ENCODE measurements around the gene CD28. TPM values are rescaled to one million over a fixed set of nuclear protein-coding genes. Genes with fewer than 3 reads are reported as not detected.

CD28 gene
- 1.9 TPM for polyA plus RNA-seq (ENCODE audit: insufficient read length)
- long read RNA-seq, donor 1, full-length matches to known transcripts = 1 of 1 reads
- long read RNA-seq, donor 1, partial matches to known transcripts = 0 of 1 reads
- long read RNA-seq, donor 1, other reads (novel, unspliced or antisense) = 0 of 1 reads
- long read RNA-seq, donor 2, full-length matches to known transcripts = 1 of 1 reads
- long read RNA-seq, donor 2, partial matches to known transcripts = 0 of 1 reads
- long read RNA-seq, donor 2, other reads (novel, unspliced or antisense) = 0 of 1 reads
- long read RNA-seq, donor 3 = 0 reads
- long read RNA-seq, donor 4 = 0 reads
- long read RNA-seq, donor 5, full-length matches to known transcripts = 1 of 1 reads
- long read RNA-seq, donor 5, partial matches to known transcripts = 0 of 1 reads
- long read RNA-seq, donor 5, other reads (novel, unspliced or antisense) = 0 of 1 reads
- long read RNA-seq, donor 6 = 0 reads
- long read RNA-seq, donor 7, full-length matches to known transcripts = 1 of 1 reads
- long read RNA-seq, donor 7, partial matches to known transcripts = 0 of 1 reads
- long read RNA-seq, donor 7, other reads (novel, unspliced or antisense) = 0 of 1 reads
- long read RNA-seq, donor 8 = 0 reads

DNA sequence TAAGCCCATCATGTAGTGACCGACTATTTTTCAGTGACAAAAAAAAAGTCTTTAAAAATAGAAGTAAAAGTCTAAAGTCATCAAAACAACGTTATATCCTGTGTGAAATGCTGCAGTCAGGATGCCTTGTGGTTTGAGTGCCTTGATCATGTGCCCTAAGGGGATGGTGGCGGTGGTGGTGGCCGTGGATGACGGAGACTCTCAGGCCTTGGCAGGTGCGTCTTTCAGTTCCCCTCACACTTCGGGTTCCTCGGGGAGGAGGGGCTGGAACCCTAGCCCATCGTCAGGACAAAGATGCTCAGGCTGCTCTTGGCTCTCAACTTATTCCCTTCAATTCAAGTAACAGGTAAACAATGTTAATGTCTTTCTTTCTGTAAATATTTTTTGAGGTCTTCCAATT, at the start of gene CD28:
CD28 (plus strand) TSS at position 237 of the 400 bp plus-strand sequence; CDS start at position 295, 58 bp downstream.
- DNase-seq = no peak

DNA sequence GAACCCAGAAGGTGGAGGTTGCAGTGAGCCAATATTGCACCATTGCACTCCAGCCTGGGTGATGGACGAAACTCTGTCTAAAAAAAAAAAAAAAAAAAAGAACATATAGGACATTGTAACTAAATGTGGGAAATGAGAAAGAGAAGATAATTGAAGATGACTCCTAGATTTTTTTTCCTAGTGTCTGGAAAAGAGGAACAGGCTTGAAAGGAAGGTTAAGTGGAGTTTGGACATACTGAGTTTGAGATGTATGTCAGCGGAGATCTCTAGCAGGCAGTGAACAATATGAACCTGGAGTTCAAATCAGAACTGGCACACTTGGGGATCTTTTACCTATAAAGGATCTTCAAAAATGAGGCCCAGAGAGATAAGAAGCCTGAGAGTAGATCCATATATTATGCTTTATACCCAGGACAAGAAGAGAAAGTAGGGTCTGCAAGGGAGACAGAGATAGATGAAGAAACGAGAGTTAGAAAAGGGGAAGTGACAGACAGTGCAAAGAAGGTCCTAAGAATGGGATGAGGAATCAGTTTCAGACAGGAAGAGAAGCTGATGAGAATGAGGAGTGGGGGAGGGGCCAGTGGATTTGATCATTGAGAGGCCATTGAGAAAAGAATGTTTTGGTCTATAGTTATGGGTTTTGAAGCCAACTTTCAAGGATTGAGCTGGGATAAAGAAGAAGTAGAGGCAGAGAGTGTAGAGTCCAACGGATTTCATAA, 46.9 kb upstream of the CD28 start:
- no peak for DNase-seq

DNA sequence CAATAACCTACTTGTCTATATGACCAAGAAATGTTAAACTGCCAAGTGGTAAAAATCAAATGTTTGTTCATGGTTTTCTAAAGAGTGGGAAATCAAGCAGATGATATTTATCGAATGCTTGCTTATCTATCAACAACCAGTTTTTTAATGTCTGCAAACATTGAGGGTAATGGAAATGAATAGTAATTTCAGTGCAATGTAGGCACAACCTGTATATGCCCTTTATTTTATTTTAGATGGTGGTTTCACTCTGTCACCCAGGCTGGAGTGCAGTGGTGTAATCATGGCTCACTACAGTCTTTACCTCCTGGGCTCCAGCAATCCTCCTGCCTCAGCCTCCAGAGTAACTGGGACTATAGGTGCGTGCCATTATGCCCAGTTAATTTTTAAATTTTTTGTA, 46.0 kb upstream of the CD28 start:
- no peak for DNase-seq

DNA sequence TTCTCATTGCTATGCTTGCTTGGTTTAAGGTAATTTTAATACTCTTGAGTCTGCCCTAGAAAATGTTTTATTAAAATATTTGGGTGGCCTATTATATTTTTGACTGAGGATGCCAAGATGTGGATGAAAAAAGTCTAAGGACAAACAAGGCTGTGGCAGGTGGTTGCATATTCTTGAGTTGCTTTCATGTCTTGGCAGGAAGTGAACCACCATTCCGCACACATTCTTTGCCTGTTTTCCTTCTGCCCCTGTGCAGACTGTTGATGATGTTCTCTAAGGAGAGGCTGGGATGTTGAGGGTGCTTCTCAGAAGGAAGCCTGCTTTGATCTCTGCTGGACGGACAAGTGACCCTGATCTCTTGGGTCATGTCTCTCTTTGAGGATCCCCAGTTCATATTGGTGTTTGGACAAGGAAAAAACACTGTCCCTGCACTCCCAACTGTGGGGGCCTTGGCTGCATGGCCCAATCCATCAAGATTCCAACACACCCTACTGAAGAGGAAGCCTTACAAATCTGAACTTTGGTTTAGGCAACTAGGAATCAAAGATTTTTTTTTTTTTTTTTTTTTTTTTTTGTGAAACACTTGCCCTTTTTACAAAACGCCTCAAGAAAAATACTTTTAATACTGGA, 45.0 kb upstream of the CD28 start:
- DNase-seq = no peak

DNA sequence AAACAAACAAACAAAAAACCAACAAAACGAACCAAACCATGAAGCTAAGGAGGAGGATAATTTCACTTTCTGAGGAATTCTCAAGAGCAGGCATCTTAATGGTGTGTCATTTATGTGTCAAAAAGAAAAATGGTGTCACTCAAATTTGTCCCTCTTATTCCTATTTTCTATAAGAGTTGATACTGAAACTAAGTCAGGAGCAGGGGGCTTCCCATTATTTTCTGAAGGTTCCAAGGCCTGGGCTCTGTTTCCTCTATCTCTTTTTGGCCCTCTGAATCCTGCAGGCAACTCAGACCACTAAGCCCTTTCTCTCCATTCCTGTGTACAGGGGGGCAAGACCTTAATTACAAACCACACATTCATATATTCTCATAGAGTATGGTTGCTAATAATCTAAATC, 44.0 kb upstream of the CD28 start:
- no peak for DNase-seq

DNA sequence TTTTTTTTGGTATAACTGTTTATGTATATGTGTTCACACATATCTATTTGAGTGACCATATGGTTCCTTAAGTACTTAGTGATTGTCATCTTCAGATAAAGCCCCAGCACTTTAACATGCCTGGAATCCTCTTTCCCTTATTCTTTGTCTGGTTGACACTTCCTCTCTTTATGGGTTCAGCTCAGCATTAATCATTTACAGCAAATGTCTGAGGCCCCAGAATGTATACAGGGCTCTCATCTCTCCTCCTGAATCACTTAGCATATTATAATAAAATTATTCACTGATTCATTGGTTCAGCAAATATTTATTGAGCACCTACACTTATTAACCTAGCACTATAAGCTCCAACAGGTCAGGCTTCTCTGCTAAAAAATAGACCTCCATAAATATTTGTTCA, 43.5 kb upstream of the CD28 start:
- DNase-seq = no peak

DNA sequence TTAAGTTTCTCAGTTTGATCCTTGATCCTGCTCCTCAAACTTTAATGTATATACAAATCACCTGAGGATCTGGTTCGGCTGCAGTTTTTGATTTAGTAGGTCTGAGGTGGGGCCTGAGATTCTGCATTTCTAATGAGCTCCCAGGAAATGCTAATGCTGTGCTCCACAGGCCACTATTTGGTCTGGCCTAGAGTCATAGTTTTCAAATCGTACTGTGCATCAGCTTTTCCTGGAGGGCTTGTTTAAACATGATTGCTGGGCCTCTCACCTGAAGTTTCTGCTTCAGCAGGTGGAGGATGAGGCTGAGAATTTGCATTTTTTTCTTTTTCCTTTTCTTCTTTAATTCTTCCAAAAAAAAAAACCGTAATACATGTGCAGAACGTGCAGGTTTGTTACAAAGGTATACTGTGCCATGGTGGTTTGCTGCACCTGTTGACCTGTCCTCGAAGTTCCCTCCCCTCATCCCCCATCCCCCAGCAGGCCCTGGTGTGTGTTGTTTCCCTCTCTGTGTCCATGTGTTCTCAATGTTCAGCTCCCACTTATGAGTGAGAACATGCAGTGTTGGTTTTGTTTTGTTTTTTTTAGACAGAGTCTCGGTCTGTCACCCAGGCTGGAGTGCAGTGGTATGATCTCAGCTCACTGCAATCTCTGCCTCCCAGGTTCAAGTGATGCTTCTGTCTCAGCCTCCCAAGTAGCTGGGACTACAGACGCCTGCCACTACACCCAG, 42.2 kb upstream of the CD28 start:
- no peak for DNase-seq

DNA sequence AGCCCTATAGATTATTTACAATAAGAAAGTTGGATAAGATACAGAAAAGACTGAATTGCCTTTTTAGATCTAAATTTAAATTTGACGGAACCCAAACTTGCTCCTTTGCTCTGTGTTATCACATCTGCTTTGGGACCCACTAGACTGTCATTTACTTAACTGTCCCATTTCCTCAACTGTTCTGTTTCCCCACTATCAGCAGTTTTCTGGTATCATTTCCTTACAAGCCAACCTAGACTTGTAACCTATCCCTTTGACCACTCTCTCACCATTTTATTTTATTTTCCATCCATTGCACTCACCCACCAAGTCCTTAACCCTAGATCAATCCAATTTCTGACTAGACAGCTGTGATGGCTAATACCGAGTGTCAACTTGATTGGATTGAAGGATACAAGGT, 38.6 kb upstream of the CD28 start:
- no peak for DNase-seq

DNA sequence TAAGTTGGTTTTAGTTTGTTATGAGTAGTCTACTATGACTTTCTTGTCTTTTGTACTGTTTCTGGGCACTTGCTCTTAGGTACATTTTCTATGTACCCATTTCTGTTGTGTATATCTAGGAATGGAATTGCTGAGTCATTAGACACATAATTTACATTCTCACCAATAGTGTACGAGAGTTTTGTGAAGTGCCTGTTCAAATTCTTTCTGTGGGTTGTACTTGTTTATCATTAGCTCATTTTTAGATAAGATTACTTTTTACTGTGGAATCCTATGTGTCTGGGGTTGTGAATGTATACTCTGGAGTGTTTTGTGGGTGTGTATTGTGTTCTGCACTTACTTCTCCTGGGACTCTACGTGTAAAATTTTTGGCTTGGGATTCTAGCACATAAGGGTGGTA, 36.6 kb upstream of the CD28 start:
- DNase-seq = no peak

DNA sequence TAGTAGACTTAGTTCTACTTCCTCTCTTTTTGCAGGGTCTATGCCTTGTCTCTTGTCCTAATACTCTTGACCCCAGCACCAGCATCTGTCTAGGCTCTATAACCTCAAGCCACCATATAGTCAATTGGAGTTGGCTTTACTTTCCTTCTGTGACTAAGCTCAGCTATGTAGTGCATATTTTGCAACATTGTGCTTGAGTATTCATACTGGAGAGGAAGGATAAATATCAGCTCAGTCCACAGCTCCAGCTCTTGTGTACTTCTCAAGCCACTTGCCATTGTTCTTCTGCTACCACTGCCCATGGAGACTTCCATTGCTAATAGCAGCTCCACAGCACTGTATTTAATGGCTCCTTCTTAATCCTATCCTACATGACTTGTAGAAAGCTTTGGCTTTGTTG, 35.5 kb upstream of the CD28 start:
- DNase-seq = no peak

DNA sequence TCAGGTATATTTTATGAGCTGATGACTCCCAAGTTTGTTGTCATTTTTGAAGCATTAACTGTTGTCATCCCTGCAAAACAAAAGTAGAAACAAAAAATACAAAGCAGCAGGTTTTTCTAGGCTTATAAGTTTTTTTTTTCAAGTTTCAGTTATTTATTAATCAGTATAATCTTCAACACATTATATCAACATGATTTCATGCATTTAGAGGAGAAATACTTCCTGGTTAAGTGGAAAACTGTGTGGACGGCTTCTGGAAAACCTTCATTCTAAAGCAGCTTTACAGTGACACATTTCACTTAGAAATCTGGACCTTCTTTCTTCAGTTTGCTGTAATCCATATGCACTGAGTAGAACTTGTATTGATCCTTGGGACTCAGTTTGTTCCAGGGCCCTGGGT, 34.6 kb upstream of the CD28 start:
- no peak for DNase-seq

DNA sequence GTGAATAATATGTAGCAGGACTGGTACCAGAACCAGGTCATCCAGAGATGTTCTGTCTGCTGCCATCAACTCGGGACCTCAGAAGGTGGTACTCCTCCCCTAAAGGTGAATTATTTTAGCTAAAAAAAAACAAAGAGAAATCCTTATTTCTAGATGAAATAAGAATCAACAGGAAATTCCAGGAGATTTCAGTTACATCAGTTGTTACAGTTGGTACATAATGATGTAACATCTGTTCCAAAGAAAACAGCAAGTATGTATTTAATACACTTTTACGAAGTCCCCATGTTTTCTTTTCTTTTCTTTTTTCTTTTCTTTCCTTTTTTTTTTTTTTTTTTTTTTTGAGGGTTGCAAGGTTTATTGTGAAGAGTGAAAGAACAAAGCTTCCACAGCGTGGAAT, 33.6 kb upstream of the CD28 start:
- DNase-seq = no peak

DNA sequence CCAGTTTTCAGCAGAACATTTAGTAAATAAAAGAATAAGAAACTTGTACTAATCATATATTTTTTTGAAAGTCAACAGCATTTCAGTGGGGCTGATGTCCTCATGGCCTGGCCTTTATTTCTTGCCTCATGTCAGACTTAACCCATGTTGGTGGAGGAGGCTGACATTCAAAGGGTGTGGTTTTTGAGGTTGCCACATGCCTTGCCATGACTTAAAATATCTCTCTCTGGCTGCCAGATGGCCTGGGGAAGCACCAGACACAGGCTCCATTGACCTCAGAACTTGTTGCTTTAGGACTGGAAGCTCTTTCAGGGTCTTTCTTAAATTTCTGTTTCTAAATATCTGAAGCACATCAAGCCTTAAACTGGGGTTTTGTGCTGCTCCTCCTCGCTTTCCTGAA, 32.5 kb upstream of the CD28 start:
- no peak for DNase-seq

DNA sequence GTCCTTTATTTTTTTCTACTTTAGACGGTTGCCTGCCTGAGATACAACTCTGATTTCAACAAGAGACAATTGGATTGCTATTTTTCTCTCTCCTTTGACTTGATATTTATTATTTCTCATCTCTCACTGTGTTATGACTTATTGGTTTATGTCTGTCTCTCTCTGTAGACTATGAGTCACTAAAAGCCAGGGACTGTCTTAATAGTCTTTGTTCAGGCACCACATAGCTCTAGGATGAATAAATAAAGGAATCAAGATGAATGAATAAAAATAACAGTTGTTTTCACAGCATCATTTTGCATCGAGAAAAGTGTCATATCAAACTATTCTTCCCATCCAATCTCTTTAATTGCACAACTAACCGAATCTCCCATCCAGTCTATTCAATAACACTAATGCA, 31.4 kb upstream of the CD28 start:
- DNase-seq = no peak

DNA sequence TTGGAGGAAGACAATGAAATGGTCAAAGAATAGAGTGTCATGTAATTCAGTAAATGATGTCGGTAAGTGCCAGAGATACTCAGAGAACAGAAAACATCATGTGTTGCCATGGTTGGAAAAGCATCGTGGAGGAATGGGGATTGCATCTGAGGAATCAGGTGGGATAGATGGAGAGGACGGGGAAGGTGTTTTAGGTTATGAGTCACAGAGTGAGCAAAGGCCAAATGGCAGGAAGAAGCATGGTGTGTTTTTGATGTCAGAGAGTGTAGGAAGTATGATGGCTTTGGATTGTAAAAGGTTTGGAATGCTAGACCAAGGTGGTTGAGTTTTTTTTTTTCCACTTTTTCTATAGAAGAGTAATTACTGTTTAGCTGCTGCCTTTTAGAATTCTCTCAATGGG, 27.5 kb upstream of the CD28 start:
- no peak for DNase-seq

DNA sequence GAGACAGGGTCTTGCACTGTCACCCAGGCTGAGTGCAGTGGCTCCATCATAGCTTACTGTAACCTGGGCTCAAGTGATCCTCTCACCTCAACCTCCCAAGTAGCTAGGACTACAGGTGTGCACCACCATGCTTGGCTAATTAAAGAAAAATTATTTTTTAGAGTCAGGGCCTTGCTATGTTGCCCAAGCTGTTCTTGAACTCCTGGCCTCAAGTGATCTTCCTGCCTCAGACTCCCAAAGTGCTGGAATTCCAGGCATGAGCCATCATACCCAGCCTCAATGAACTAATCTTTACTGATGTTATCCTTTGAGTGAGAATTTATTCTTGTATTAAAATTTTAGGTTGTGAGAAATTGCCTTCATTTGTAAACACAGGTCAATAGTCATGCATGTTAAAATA, 27.0 kb upstream of the CD28 start:
- DNase-seq = no peak

DNA sequence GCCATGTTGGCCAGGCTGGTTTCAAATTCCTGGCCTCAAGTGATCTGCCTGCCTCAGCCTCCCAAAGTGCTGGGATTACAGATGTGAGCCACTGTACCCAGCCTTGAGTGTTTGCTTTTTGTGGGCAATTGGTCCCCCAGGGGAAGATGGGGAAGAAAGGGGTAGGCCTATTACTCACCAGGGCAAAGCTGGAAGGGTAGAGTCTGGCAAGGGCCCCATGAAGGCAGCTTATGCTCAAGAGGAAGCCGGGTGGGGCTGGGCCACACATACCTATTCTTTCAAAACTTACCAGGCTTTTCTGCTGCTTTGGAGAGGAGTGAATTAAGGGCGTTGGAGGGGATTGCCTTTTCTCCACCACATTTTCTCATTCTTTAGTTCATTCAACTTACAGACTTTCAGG, 24.5 kb upstream of the CD28 start:
- DNase-seq = no peak

DNA sequence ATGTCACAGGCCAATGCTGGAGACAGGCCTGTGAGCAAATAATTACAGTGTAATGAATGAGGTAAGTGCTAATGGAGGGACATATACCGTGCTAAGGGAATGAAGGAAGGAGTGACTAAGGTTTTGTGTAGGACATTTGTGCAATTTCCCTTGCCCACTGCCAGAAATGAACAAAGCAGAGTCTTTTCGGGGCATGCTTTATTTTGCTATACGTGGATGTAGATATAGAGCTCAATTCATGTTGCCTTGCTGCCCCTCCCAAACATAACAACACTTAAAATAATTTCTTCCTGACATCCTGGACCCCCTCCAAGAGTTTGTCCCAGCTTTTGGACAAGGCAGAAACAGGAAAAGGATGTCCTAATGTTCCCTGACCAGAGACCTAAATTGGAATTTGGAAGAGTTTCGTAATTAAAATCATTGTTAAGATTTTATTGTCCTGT, 23.7 kb upstream of the CD28 start:
- no peak for DNase-seq

DNA sequence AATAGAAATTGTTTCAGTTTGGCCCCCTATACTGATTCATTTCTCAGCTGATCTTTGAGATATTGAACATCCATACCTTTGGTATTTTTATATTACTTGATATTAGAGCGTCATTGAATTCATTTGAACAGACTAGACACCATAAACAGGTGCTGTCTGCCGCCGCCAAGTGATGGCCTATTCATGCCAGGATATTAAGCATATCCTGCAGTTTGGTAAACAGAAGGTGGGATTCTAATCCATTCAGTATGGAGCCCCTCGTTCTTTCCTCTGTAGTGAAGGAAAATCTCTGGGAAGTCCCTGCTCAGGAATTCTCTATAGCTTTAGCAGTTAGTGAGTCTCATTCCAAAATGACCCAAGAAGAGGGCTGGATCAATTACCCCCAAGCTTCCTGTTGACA, 23.0 kb upstream of the CD28 start:
- DNase-seq = no peak

DNA sequence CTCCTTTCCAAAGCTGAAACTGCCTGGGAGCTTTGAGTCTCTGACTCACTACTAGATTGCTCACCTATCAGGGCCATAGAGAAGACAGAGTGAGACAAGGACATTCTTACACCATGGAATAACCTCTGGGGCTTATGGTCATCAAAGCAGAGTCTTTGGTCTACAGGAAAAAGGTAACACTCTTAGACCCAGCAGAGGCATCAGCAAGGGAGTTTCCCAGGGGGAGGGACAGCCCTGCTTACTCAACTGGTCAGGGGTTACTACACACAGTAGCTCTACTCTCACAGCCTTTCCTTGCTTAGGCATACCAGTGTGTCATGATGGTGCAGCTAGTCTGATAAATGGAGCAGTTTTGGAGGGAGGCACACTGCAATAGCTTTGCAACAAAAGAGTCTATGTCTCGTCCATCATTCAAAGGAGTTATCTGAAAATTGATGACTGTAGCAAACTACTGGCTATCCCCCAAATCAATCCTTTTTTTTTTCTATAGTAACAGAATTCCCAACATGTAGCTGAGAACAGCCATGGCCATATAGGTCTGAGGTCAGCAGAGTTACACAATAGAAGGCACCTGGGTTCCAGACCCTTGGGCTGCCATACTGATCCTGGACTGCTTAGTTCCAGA, 22.4 kb upstream of the CD28 start:
- DNase-seq = no peak

DNA sequence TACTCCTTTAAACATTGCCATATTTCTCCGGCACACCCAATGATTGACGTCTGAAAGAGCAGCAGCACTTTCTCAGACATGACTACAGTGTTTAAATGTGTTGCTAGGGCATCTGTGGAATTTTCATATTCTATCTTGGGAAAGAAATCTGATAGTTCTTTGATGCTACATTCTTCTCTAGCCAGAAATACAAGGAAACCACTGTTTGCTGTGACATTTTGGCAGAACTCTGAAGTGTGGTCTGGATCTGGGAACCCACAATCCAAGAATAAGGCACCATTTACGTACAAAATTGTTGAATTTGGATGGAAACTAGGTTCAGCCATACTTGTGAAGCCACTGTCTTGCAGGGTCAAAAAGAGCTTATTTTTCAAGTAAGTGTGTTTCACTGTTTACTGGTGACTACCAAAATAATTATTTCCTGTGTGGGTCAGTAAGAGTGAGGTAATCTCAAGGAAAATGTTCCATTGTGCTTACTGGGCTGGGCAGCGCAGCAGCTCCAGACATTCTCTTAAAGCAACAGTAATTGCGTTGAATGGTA, 21.3 kb upstream of the CD28 start:
- DNase-seq = no peak

Data from left kidney (tissue), 8 donors.